Adrenal gland (tissue), 12 donors: ENCODE measurements around the gene ATP9B. TPM values are rescaled to one million over a fixed set of nuclear protein-coding genes. Genes with fewer than 3 reads are reported as not detected.
A peak's percentile ranks its signal among the peaks of the same experiment; 100 is the strongest.

Source experiments
- DNase-seq, 7 donors: peaks; one replicate each; pipeline ENCODE4 v3.0.0-alpha.2; 2019 to 2020
- H3K27ac ChIP-seq, 5 donors: fragments of 200-600 bp; sonication (generic) in 4 of 5; 1 replicate in 3 of 5; 2 replicates in 2 of 5; pipeline versions ENCODE4 v1.5.1 to v1.8.0; 2016 to 2020; ENCODE audit warnings: mild to moderate bottlenecking in 1 of 5
- H3K27me3 ChIP-seq: fragments of 200-600 bp; 2 replicates; pipeline ENCODE4 v1.8.0; 2021
- H3K36me3 ChIP-seq, 2 donors: fragments of 200-600 bp; replicated peaks in 1 of 2; 1 replicate in 1 of 2; 2 replicates in 1 of 2; pipeline versions ENCODE4 v1.5.1 to v1.8.0; 2018 to 2022
- H3K4me1 ChIP-seq, 2 donors: fragments of 200-600 bp; replicated peaks in 1 of 2; 1 replicate in 1 of 2; 2 replicates in 1 of 2; pipeline versions ENCODE4 v1.5.1 to v1.8.0; 2018 to 2021
- H3K4me3 ChIP-seq, 4 donors: fragments of 200-600 bp; sonication (generic) in 3 of 4; one replicate each; pipeline ENCODE4 v1.5.1; 2016 to 2018
- H3K9me3 ChIP-seq, 3 donors: fragments of 200-600 bp; sonication (generic) in 1 of 3; replicated peaks in 1 of 3; 1 replicate in 2 of 3; 2 replicates in 1 of 3; pipeline versions ENCODE4 v1.5.1 to v1.8.0; 2016 to 2021
- POLR2A ChIP-seq, 2 donors: fragments of 450-650 bp; IDR thresholded peaks; one replicate each; pipeline ENCODE4 v1.6.1; 2017; ENCODE audit warnings: antibody characterized with exemption in 2 of 2, mild to moderate bottlenecking in 2 of 2, moderate library complexity in 1 of 2
- WGBS, 4 donors: extraction: QIAGEN DNeasy Blood & Tissue Kit in 2 of 4; methylation state at CpG; one replicate each; pipeline versions ENCODE4 v1.1.5 to v1.1.7; 2013 to 2017; 5-methylcytosine and 5-hydroxymethylcytosine counted together
- intact Hi-C, 2 donors: fragments of 100-400 bp; cut with DNase I; formaldehyde crosslinking; loops; one replicate each; pipeline versions ENCODE4 v1.14.1 to v1.15.0; 2022 to 2023
- polyA plus RNA-seq, 3 donors: library from polyadenylated mRNA; stranded (reverse); fragments of 200-250 nt in 2 of 3; fragments of 350-450 nt in 1 of 3; fragmentation: Illumina TruSeq in 1 of 3; extraction: RNeasy Lipid Tissue Mini Kit (QIAGEN cat#74804) in 1 of 3; gene quantifications; one replicate each; pipeline ENCODE4 v1.2.3, GENCODE V29; 2013 to 2014
- total RNA-seq, 9 donors: library from RNA; depleted of rRNA in 4 of 9; stranded (reverse); fragments of >200 nt in 4 of 9; fragments of 120-200 nt in 1 of 9; fragmentation: NEBNext Ultra II Directional in 1 of 9; extraction: Animal tissue kit (Norgen Biotek cat#: 25700) in 1 of 9; gene quantifications; one replicate each; pipeline versions ENCODE4 v1.1.0 to v1.2.4, GENCODE V29; 2013 to 2023
- TF ChIP-seq, protein P1 (sequence below), 6 experiments: fragments of 450-650 bp in 4 of 6; fragments of 200-600 bp in 2 of 6; sonication (generic) in 1 of 6; IDR thresholded peaks; 1 replicate in 5 of 6; 2 replicates in 1 of 6; pipeline versions ENCODE4 v1.5.1 to v1.8.0; 2016 to 2021; ENCODE audit warnings: antibody characterized with exemption in 6 of 6, mild to moderate bottlenecking in 2 of 6, moderate library complexity in 1 of 6
- donor health status: healthy with polysubstance abuse.
- donor health status: Bipolar disorder and iron deficiency.
- donor health status: DM: yes; HTN: yes; CAD: no.
- donor health status: DM: no; HTN: no; CAD: no.
- donor health status: DM: no; HTN: no; CAD: no.
- donor health status: DM: yes; HTN: yes; CAD: no.

The ATP9B gene
- total and polyA plus RNA-seq, 12 donors, result 16.3 to 36.0 (median 27.7) TPM

- H3K36me3 ChIP-seq, result peaks cover 0 to 8% of the 10 kb centered on the region in 2 donors
- DNase-seq, result no peak
- no peak overlapping the region for H3K27ac ChIP-seq
- intact Hi-C loops, result no loop called here
- H3K27me3 ChIP-seq, result no peaks in the 10 kb centered on the region
- WGBS, 4 donors, result 89 to 93% (median 91%) methylated on average over 14 to 16 of the region's 16 CpGs
- H3K4me1 ChIP-seq, result peaks cover 0 to 6% of the 10 kb centered on the region in 2 donors
- TF ChIP-seq, protein P1, sequence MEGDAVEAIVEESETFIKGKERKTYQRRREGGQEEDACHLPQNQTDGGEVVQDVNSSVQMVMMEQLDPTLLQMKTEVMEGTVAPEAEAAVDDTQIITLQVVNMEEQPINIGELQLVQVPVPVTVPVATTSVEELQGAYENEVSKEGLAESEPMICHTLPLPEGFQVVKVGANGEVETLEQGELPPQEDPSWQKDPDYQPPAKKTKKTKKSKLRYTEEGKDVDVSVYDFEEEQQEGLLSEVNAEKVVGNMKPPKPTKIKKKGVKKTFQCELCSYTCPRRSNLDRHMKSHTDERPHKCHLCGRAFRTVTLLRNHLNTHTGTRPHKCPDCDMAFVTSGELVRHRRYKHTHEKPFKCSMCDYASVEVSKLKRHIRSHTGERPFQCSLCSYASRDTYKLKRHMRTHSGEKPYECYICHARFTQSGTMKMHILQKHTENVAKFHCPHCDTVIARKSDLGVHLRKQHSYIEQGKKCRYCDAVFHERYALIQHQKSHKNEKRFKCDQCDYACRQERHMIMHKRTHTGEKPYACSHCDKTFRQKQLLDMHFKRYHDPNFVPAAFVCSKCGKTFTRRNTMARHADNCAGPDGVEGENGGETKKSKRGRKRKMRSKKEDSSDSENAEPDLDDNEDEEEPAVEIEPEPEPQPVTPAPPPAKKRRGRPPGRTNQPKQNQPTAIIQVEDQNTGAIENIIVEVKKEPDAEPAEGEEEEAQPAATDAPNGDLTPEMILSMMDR (IDR thresholded peaks at IDR 0.05), result no peak
- no peak for TF ChIP-seq POLR2A (IDR thresholded peaks at IDR 0.05)
- H3K9me3 ChIP-seq, result peaks cover 0 to 9% (median 0%) of the 10 kb centered on the region in 3 donors
- H3K4me3 ChIP-seq, result no peak overlapping the region
These were observed 141.1 kb downstream of the ATP9B start for GRCh38 chr18:79210002-79210910.

GRCh38 chr18:79211844-79212243 is 142.7 kb downstream of the ATP9B start:
- TF ChIP-seq POLR2A (IDR thresholded peaks at IDR 0.05), result no peak
- TF ChIP-seq, protein P1 (IDR thresholded peaks at IDR 0.05), result no peak
- no peak overlapping the region for H3K4me3 ChIP-seq
- 68 to 78% (median 71%) methylated on average over 5 of the region's 5 CpGs for WGBS, 4 donors
- no peak overlapping the region for H3K27ac ChIP-seq
- H3K36me3 ChIP-seq, result peaks cover 0 to 8% of the 10 kb centered on the region in 2 donors
- DNase-seq, result no peak
- peaks cover 5 to 11% of the 10 kb centered on the region in 2 donors for H3K4me1 ChIP-seq
- intact Hi-C loops, result no loop called here
- H3K27me3 ChIP-seq, result no peaks in the 10 kb centered on the region
- H3K9me3 ChIP-seq, result peaks cover 0 to 9% (median 0%) of the 10 kb centered on the region in 3 donors

GRCh38 chr18:79214056-79214455 is 144.9 kb downstream of the ATP9B start:
- TF ChIP-seq, protein P1 (IDR thresholded peaks at IDR 0.05), result no peak
- no peak for TF ChIP-seq POLR2A (IDR thresholded peaks at IDR 0.05)
- H3K27ac ChIP-seq, result no peak overlapping the region
- WGBS, 4 donors, result 92 to 95% (median 92%) methylated on average over 3 of the region's 3 CpGs
- intact Hi-C loops, result no loop called here
- peaks cover 5 to 8% of the 10 kb centered on the region in 2 donors for H3K4me1 ChIP-seq
- no peaks in the 10 kb centered on the region for H3K27me3 ChIP-seq
- H3K4me3 ChIP-seq, result no peak overlapping the region
- peaks cover 0 to 9% (median 0%) of the 10 kb centered on the region in 3 donors for H3K9me3 ChIP-seq
- no peak for DNase-seq
- no peaks in the 10 kb centered on the region for H3K36me3 ChIP-seq

DNA sequence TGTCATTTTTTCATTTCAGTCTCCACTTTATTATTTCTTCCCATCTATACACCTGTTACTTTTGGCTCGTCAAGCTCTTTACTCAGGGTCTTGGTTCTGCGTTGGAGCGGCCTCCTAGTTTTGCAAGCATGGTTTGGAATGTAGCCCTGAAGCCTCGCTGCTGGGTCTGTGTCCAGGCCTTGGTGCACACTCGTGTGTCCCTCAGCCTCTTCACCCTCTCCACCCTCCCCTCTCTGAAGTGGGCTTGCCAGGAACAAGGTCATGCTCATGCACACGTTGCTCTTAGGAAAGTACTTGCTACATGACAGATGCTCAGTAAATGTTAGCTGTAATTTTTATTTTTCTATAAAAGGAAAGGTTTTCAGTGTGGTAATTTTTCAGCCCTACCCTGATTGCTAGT is 147.0 kb downstream of the ATP9B start:
- Histone ChIP-seq H3K9me3 (peaks cover 0 to 9% (median 0%) of the 10 kb centered on the region in 3 donors), H3K27me3 (no peaks in the 10 kb centered on the region), H3K36me3 (no peaks in the 10 kb centered on the region), H3K4me3 (no peak overlapping the region), H3K27ac (no peak overlapping the region), H3K4me1 (peaks cover 5% of the 10 kb centered on the region in 2 donors)
- intact Hi-C loops, result no loop called here
- peak in 6 of 7 donors; percentile 45 to 76 (median 65) for DNase-seq
- WGBS, 4 donors, result 32 to 78% (median 46%) methylated on average over 6 of the region's 6 CpGs
- TF ChIP-seq POLR2A (IDR thresholded peaks at IDR 0.05), result no peak
- TF ChIP-seq, protein P1 (IDR thresholded peaks at IDR 0.05), result no peak
